HepG2 (cell line): ENCODE measurements around the gene NELL2.

ENCODE experiments used
- CEBPB ChIP-seq: IDR thresholded peaks from 2 replicates; pipeline ENCODE4 v1.6.1; 2011; ENCODE audit warnings: low read depth, low read length, improper control_type of control experiment, borderline replicate concordance
- CHD4 ChIP-seq: fragments of 200-600 bp; sonication (generic); IDR thresholded peaks from 2 replicates; pipeline ENCODE4 v1.7.0; 2017; ENCODE audit warnings: mild to moderate bottlenecking, low read length, borderline replicate concordance
- ELF1 ChIP-seq: sonication (generic); formaldehyde crosslinking; IDR thresholded peaks from 2 replicates; pipeline ENCODE4 v1.4.0; 2020; ENCODE audit warnings: missing genetic modification reagents
- ERF ChIP-seq: IDR thresholded peaks from 2 replicates; pipeline ENCODE4 v1.6.1; 2018; ENCODE audit warnings: missing biosample characterization, missing genetic modification reagents
- KMT2A ChIP-seq: sonication (generic); formaldehyde crosslinking; IDR thresholded peaks from 2 replicates; pipeline ENCODE4 v1.4.0; 2020; ENCODE audit warnings: missing genetic modification reagents
- NR2F2 ChIP-seq: IDR thresholded peaks from 2 replicates; pipeline ENCODE4 v1.6.1; 2012; ENCODE audit warnings: low read depth, inconsistent platforms, borderline replicate concordance
- TBL1XR1 ChIP-seq: fragments of 150-350 bp; IDR thresholded peaks from 2 replicates; pipeline ENCODE4 v1.6.1; 2014; ENCODE audit warnings: borderline replicate concordance, low read length; ENCODE audit not compliant: partially characterized antibody
- ZFP36L2 ChIP-seq: sonication (generic); formaldehyde crosslinking; IDR thresholded peaks from 2 replicates; pipeline ENCODE4 v1.4.0; 2020; ENCODE audit warnings: missing genetic modification reagents
- ZKSCAN1 ChIP-seq: fragments of 150-350 bp; IDR thresholded peaks from 2 replicates; pipeline ENCODE4 v1.6.1; 2014; ENCODE audit warnings: low read length
- ZNF660 ChIP-seq: sonication (generic); formaldehyde crosslinking; IDR thresholded peaks from 2 replicates; pipeline ENCODE4 v1.5.1; 2020; ENCODE audit warnings: mild to moderate bottlenecking, low read depth, missing genetic modification reagents, borderline replicate concordance
- ZNF879 ChIP-seq: sonication (generic); formaldehyde crosslinking; IDR thresholded peaks from 2 replicates; pipeline ENCODE4 v1.8.1; 2023; ENCODE audit warnings: missing genetic modification reagents
- TF ChIP-seq, protein P1 (sequence below): IDR thresholded peaks from 2 replicates; pipeline ENCODE4 v1.6.1; 2018; ENCODE audit warnings: missing genetic modification reagents, mild to moderate bottlenecking, missing compliant biosample characterization
- TF ChIP-seq, protein P2 (sequence below): sonication (generic); formaldehyde crosslinking; IDR thresholded peaks from 2 replicates; pipeline ENCODE4 v1.4.0; 2020; ENCODE audit warnings: low read depth, missing genetic modification reagents
- TF ChIP-seq, protein P3 (sequence below): sonication (generic); formaldehyde crosslinking; conservative IDR thresholded peaks from 2 replicates; pipeline ENCODE4 v1.4.0; 2020; ENCODE audit warnings: missing genetic modification reagents

DNA sequence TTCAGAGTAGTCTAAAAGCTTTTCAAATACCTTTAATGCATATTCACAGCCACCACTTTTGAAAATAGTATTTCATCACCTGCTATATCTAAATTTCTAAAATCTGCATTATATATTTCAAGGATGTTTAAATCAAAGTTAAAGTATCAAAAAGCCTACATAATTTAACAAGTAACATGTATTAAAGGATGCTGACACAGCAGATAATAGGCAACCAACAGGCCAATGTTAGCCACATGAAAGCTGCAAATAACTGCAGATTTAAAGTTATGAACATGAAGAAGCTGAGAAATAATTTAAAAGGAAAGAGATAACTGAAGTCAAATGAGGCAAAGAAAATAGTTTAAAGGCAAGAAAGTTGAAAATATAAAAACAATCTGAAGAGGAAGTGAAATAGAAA, 39.8 kb upstream of the NELL2 start:
- TF ChIP-seq NR2F2 (no peak), ELF1 (CRISPR knock-in tag) (no peak), ERF (CRISPR knock-in tag) (no peak), KMT2A (no peak), ZFP36L2 (no peak), CHD4 (no peak), ZNF660 (CRISPR knock-in tag) (no peak), TBL1XR1 (no peak), ZKSCAN1 (no peak), CEBPB (no peak), ZNF879 (CRISPR knock-in tag) (no peak)
- TF ChIP-seq, protein P1, sequence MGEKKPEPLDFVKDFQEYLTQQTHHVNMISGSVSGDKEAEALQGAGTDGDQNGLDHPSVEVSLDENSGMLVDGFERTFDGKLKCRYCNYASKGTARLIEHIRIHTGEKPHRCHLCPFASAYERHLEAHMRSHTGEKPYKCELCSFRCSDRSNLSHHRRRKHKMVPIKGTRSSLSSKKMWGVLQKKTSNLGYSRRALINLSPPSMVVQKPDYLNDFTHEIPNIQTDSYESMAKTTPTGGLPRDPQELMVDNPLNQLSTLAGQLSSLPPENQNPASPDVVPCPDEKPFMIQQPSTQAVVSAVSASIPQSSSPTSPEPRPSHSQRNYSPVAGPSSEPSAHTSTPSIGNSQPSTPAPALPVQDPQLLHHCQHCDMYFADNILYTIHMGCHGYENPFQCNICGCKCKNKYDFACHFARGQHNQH = no peak
- TF ChIP-seq, protein P2, sequence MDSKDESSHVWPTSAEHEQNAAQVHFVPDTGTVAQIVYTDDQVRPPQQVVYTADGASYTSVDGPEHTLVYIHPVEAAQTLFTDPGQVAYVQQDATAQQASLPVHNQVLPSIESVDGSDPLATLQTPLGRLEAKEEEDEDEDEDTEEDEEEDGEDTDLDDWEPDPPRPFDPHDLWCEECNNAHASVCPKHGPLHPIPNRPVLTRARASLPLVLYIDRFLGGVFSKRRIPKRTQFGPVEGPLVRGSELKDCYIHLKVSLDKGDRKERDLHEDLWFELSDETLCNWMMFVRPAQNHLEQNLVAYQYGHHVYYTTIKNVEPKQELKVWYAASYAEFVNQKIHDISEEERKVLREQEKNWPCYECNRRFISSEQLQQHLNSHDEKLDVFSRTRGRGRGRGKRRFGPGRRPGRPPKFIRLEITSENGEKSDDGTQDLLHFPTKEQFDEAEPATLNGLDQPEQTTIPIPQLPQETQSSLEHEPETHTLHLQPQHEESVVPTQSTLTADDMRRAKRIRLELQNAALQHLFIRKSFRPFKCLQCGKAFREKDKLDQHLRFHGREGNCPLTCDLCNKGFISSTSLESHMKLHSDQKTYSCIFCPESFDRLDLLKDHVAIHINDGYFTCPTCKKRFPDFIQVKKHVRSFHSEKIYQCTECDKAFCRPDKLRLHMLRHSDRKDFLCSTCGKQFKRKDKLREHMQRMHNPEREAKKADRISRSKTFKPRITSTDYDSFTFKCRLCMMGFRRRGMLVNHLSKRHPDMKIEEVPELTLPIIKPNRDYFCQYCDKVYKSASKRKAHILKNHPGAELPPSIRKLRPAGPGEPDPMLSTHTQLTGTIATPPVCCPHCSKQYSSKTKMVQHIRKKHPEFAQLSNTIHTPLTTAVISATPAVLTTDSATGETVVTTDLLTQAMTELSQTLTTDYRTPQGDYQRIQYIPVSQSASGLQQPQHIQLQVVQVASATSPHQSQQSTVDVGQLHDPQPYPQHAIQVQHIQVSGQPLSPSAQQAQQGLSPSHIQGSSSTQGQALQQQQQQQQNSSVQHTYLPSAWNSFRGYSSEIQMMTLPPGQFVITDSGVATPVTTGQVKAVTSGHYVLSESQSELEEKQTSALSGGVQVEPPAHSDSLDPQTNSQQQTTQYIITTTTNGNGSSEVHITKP (CRISPR knock-in tag) = no peak
- TF ChIP-seq, protein P3, sequence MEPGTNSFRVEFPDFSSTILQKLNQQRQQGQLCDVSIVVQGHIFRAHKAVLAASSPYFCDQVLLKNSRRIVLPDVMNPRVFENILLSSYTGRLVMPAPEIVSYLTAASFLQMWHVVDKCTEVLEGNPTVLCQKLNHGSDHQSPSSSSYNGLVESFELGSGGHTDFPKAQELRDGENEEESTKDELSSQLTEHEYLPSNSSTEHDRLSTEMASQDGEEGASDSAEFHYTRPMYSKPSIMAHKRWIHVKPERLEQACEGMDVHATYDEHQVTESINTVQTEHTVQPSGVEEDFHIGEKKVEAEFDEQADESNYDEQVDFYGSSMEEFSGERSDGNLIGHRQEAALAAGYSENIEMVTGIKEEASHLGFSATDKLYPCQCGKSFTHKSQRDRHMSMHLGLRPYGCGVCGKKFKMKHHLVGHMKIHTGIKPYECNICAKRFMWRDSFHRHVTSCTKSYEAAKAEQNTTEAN (CRISPR knock-in tag) = no peak
